Endothelial cell (in vitro differentiated cells): Measurements from ENCODE around the gene LIPH. TPM values are rescaled to one million over a fixed set of nuclear protein-coding genes. Genes with fewer than 3 reads are reported as not detected.

Experiments
- DNase-seq: peaks from one replicate; pipeline ENCODE4 v3.0.0; 2021; ENCODE audit warnings: low spot score
- H3K27ac Mint-ChIP-seq: one replicate; pipeline ENCODE4 v1.8.0; 2021; ENCODE audit warnings: mixed read lengths, inconsistent platforms; ENCODE audit not compliant: unreplicated experiment
- H3K27me3 Mint-ChIP-seq: one replicate; pipeline ENCODE4 v1.8.0; 2021; ENCODE audit warnings: mild to moderate bottlenecking, moderate library complexity, mixed read lengths, inconsistent platforms; ENCODE audit not compliant: unreplicated experiment
- H3K36me3 Mint-ChIP-seq: one replicate; pipeline ENCODE4 v1.8.0; 2021; ENCODE audit warnings: mild to moderate bottlenecking, low read depth, mixed read lengths, inconsistent platforms; ENCODE audit not compliant: unreplicated experiment
- H3K4me1 Mint-ChIP-seq: one replicate; pipeline ENCODE4 v1.8.0; 2021; ENCODE audit warnings: mild to moderate bottlenecking, mixed read lengths, inconsistent platforms; ENCODE audit not compliant: unreplicated experiment
- H3K4me3 Mint-ChIP-seq: one replicate; pipeline ENCODE4 v1.8.0; 2021; ENCODE audit warnings: mild to moderate bottlenecking, mixed read lengths, inconsistent platforms; ENCODE audit not compliant: unreplicated experiment
- H3K9me3 Mint-ChIP-seq: one replicate; pipeline ENCODE4 v1.8.0; 2021; ENCODE audit warnings: mixed read lengths, inconsistent platforms; ENCODE audit not compliant: unreplicated experiment
- CTCF ChIP-seq: fragments of 200-600 bp; sonication (generic); IDR thresholded peaks from one replicate; pipeline ENCODE4 v1.5.0; 2021; ENCODE audit warnings: antibody characterized with exemption; ENCODE audit not compliant: unreplicated experiment
- total RNA-seq: library from RNA; stranded (reverse); fragmentation: NEBNext Ultra II Directional; extraction: Animal tissue kit (Norgen Biotek cat#: 25700); gene quantifications from one replicate; pipeline ENCODE4 v1.2.1, GENCODE V29; 2021; ENCODE audit not compliant: unreplicated experiment

The LIPH gene
- total RNA-seq, 1 donor from 2014 or later: 2.5 TPM

GRCh38 chr3:185537369-185537970, 14.9 kb downstream of the LIPH start:
- DNase-seq: no peak
- Mint-ChIP-seq H3K9me3 (no peaks in the 10 kb centered on the region), H3K4me3 (no peak overlapping the region), H3K27me3 (peaks cover 4% of the 10 kb centered on the region), H3K4me1 (peaks cover 12% of the 10 kb centered on the region), H3K27ac (no peak overlapping the region), H3K36me3 (no peaks in the 10 kb centered on the region)
- no peak for TF ChIP-seq CTCF

GRCh38 chr3:185534511-185534910, 17.9 kb downstream of the LIPH start:
- Mint-ChIP-seq H3K4me1 (peaks cover 12% of the 10 kb centered on the region), H3K36me3 (no peaks in the 10 kb centered on the region), H3K9me3 (no peaks in the 10 kb centered on the region), H3K4me3 (no peak overlapping the region), H3K27ac (no peak overlapping the region), H3K27me3 (peaks cover 2% of the 10 kb centered on the region)
- no peak for DNase-seq
- no peak for TF ChIP-seq CTCF

GRCh38 chr3:185532901-185533300, 19.5 kb downstream of the LIPH start:
- Mint-ChIP-seq H3K4me3 (no peak overlapping the region), H3K27me3 (peaks cover 2% of the 10 kb centered on the region), H3K4me1 (peaks cover 12% of the 10 kb centered on the region), H3K36me3 (no peaks in the 10 kb centered on the region), H3K27ac (no peak overlapping the region), H3K9me3 (no peaks in the 10 kb centered on the region)
- no peak for TF ChIP-seq CTCF
- DNase-seq: no peak

GRCh38 chr3:185530856-185531255, 21.5 kb downstream of the LIPH start:
- no peak for TF ChIP-seq CTCF
- no peaks in the 10 kb centered on the region for H3K9me3 Mint-ChIP-seq
- no peak overlapping the region for H3K27ac Mint-ChIP-seq
- H3K4me1 Mint-ChIP-seq: peaks cover under 1% of the 10 kb centered on the region
- H3K36me3 Mint-ChIP-seq: no peaks in the 10 kb centered on the region
- peaks cover 2% of the 10 kb centered on the region for H3K27me3 Mint-ChIP-seq
- no peak for DNase-seq
- H3K4me3 Mint-ChIP-seq: no peak overlapping the region

- Mint-ChIP-seq H3K36me3 (no peaks in the 10 kb centered on the region), H3K4me3 (no peak overlapping the region), H3K4me1 (no peaks in the 10 kb centered on the region), H3K9me3 (no peaks in the 10 kb centered on the region), H3K27ac (no peak overlapping the region), H3K27me3 (peaks cover 2% of the 10 kb centered on the region)
- DNase-seq: no peak
- no peak for TF ChIP-seq CTCF
Measured at GRCh38 chr3:185528532-185528931, 23.9 kb downstream of the LIPH start.
